HepG2 (cell line): ENCODE results near the gene S100A10. TPM values are rescaled to one million over a fixed set of nuclear protein-coding genes. Genes with fewer than 3 reads are reported as not detected.

Source experiments
- ATAC-seq: fragments of 200-7000 bp; cut with Tn5 transposase; 3 replicates; pipeline ENCODE4 v1.9.1; 2020; ENCODE audit warnings: mild to moderate bottlenecking, moderate library complexity
- BruUV-seq: library from RNA; stranded (reverse); fragments of 400-500 nt; replicated peaks from 2 replicates; lab custom pipeline; 2021; lab: Mats Ljungman, UMichigan
- CTCF ChIA-PET: fragments of 300-600 bp; formaldehyde crosslinking; extraction: SDS; loops from one replicate; lab custom pipeline; 2021; ENCODE audit warnings: low total read pairs, inconsistent platforms, low intra/inter-chr PET ratio; lab: Yijun Ruan, JAX
- POLR2A ChIA-PET: fragments of 350-600 bp; sonication (Branson Sonifier 250); formaldehyde crosslinking; loops from one replicate; lab custom pipeline; 2020; ENCODE audit warnings: antibody characterized with exemption, inconsistent platforms; lab: Yijun Ruan, JAX
- DNase-seq: peaks from one replicate; pipeline ENCODE4 v3.0.0-alpha.2; 2015; ENCODE audit warnings: low spot score
- FAIRE-seq: peaks from 3 replicates; lab custom pipeline; 2011; peaks lifted over from hg19 to GRCh38; lab: Jason Lieb, UNC
- H2AFZ ChIP-seq: one replicate; pipeline ENCODE4 v1.6.1; 2011; ENCODE audit warnings: low read length, inconsistent platforms
- H3K27ac ChIP-seq: fragments of 300-600 bp; 3 replicates; pipeline ENCODE4 v1.8.0; 2011; ENCODE audit warnings: mixed run types, mild to moderate bottlenecking, mixed read lengths, low read length, inconsistent platforms; ENCODE audit not compliant: insufficient read depth; ENCODE audit errors: extremely low read length
- H3K27me3 ChIP-seq, 2 experiments: fragments of 200-600 bp in 1 of 2; 2 replicates in 1 of 2; 3 replicates in 1 of 2; pipeline versions ENCODE4 v1.6.0 to v1.8.0; 2011; ENCODE audit warnings: low read length in 2 of 2, mild to moderate bottlenecking in 2 of 2, moderate library complexity in 2 of 2, inconsistent platforms in 1 of 2; ENCODE audit not compliant: insufficient read depth in 2 of 2, control insufficient read depth in 1 of 2
- H3K36me3 ChIP-seq, 2 experiments: fragments of 200-600 bp in 1 of 2; replicated peaks in 1 of 2; 2 replicates in 1 of 2; 3 replicates in 1 of 2; pipeline versions ENCODE4 v1.5.1 to v1.8.0; 2011; ENCODE audit warnings: low read length in 2 of 2, inconsistent platforms in 1 of 2; ENCODE audit not compliant: insufficient read depth in 2 of 2, control insufficient read depth in 1 of 2
- H3K4me1 ChIP-seq: 2 replicates; pipeline ENCODE4 v1.5.1; 2012; ENCODE audit warnings: low read length, inconsistent platforms; ENCODE audit not compliant: insufficient read depth
- H3K4me2 ChIP-seq: 2 replicates; pipeline ENCODE4 v1.6.0; 2011; ENCODE audit warnings: low read depth, low read length, inconsistent platforms
- H3K4me3 ChIP-seq, 3 experiments: fragments of 200-600 bp in 1 of 3; sonication (generic), shearing (Covaris generic) in 1 of 3; replicated peaks in 1 of 3; 2 replicates each; pipeline ENCODE4 v1.5.1; 2011 to 2016; ENCODE audit warnings: low read length in 3 of 3, inconsistent platforms in 2 of 3, low read depth in 2 of 3, mild to moderate bottlenecking in 2 of 3, control low read depth in 1 of 3, mixed read lengths in 1 of 3; ENCODE audit not compliant: insufficient read depth in 1 of 3
- H3K79me2 ChIP-seq: one replicate; pipeline ENCODE4 v1.6.1; 2011; ENCODE audit warnings: low read length, inconsistent platforms; ENCODE audit not compliant: insufficient read depth
- H3K9ac ChIP-seq: 2 replicates; pipeline ENCODE4 v1.6.0; 2011; ENCODE audit warnings: mild to moderate bottlenecking, low read depth, low read length, inconsistent platforms; ENCODE audit not compliant: insufficient read depth
- H3K9me3 ChIP-seq: 2 replicates; pipeline ENCODE4 v1.5.1; 2012; ENCODE audit warnings: mild to moderate bottlenecking, low read length
- H4K20me1 ChIP-seq: 2 replicates; pipeline ENCODE4 v1.6.0; 2011; ENCODE audit warnings: inconsistent platforms, mild to moderate bottlenecking, low read length, moderate library complexity; ENCODE audit not compliant: insufficient read depth
- AGO2 ChIP-seq: fragments of 200-400 bp; formaldehyde crosslinking; optimal IDR thresholded peaks from 2 replicates; pipeline ENCODE3; 2017; ENCODE audit warnings: mild to moderate bottlenecking, low read depth, low read length, moderate library complexity
- ERF ChIP-seq: IDR thresholded peaks from 2 replicates; pipeline ENCODE4 v1.6.1; 2018; ENCODE audit warnings: missing biosample characterization, missing genetic modification reagents
- FOXK1 ChIP-seq: sonication (generic); formaldehyde crosslinking; IDR thresholded peaks from 2 replicates; pipeline ENCODE4 v1.4.0; 2020; ENCODE audit warnings: low read depth, missing genetic modification reagents, borderline replicate concordance
- KLF6 ChIP-seq: IDR thresholded peaks from 2 replicates; pipeline ENCODE4 v1.8.0; 2016; ENCODE audit warnings: missing biosample characterization, missing genetic modification reagents
- POLR2A ChIP-seq, 2 experiments: IDR thresholded peaks; 2 replicates each; pipeline ENCODE4 v1.6.1; 2011; ENCODE audit warnings: low read depth in 2 of 2, low read length in 2 of 2, mild to moderate bottlenecking in 1 of 2, moderate library complexity in 1 of 2; ENCODE audit not compliant: insufficient read depth in 1 of 2
- ZNF543 ChIP-seq: sonication (generic); formaldehyde crosslinking; IDR thresholded peaks from 2 replicates; pipeline ENCODE4 v1.4.0; 2020; ENCODE audit warnings: mild to moderate bottlenecking, missing genetic modification reagents
- WGBS: methylation state at CpG from one replicate; pipeline ENCODE4 v1.1.6; 2017; ENCODE audit warnings: low lambda C conversion rate; 5-methylcytosine and 5-hydroxymethylcytosine counted together
- in situ Hi-C: cut with HindIII; loops from 2 replicates; pipeline ENCODE4 v1.10.0; 2017; ENCODE audit warnings: low pct_unique_long_range_greater_than_20kb; ENCODE audit not compliant: extremely low pct_ligation_motif_present
- intact Hi-C: fragments of 100-400 bp; cut with micrococcal nuclease; formaldehyde crosslinking; loops from one replicate; pipeline ENCODE4 v1.10.0; 2022; ENCODE audit not compliant: unreplicated experiment
- polyA plus RNA-seq, 8 experiments: library from polyadenylated mRNA; depleted of rRNA in 3 of 8; stranded (reverse) in 7 of 8; unstranded in 1 of 8; fragments of >200 nt; fragmentation: Illumina TruSeq in 4 of 8; extraction: Trizol in 4 of 8; gene quantifications; 2 replicates each; pipeline versions ENCODE4 v1.2.1 to v1.2.3, GENCODE V29; 2011 to 2016; ENCODE audit warnings: low read depth in 4 of 8, missing spikeins in 1 of 8, mixed read lengths in 1 of 8; ENCODE audit not compliant: insufficient read depth in 1 of 8
- total RNA-seq, 5 experiments: library from RNA; depleted of rRNA; stranded (reverse); fragments of >200 nt; fragmentation: Illumina TruSeq; extraction: Trizol; gene quantifications; 2 replicates each; pipeline ENCODE4 v1.2.3, GENCODE V29; 2016; ENCODE audit warnings: low read depth in 1 of 5
- TF ChIP-seq, protein P1 (sequence below): sonication (generic); formaldehyde crosslinking; IDR thresholded peaks from 2 replicates; pipeline ENCODE4 v1.5.0; 2020; ENCODE audit warnings: missing genetic modification reagents, mild to moderate bottlenecking, borderline replicate concordance
- TF ChIP-seq, protein P2 (sequence below): sonication (generic); formaldehyde crosslinking; IDR thresholded peaks from 2 replicates; pipeline ENCODE4 v1.4.0; 2020; ENCODE audit warnings: missing genetic modification reagents, low read depth, mild to moderate bottlenecking, borderline replicate concordance

S100A10 gene
- total and polyA plus RNA-seq, 2 of the 13 experiments (the other 11 are each of a cell fraction or from before 2014, with no cell fraction given): 16.8 to 28.7 TPM

DNA sequence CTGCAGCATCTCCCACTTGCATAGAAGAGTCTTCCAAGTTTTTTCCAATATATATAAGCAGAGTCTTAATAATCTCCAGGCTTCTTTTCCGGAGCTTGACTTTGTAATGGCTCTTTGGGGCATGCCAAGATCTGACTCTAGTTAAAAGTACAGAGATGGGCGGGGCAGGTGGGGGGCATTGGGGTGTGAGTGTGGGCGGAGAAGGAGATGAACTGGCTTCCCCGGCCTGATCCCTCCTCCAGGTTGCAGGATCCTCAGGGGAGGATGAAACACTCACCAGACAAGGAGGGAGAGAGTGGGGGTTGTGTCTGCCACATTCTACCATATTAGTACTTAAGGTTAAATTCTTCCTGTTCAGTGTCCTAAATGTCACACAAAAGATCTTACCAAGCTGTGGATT, 23.0 kb downstream of the S100A10 start (continued):
- TF ChIP-seq ZNF543: no peak
- no peak for TF ChIP-seq FOXK1
- no peak for TF ChIP-seq ERF (CRISPR knock-in tag)

DNA sequence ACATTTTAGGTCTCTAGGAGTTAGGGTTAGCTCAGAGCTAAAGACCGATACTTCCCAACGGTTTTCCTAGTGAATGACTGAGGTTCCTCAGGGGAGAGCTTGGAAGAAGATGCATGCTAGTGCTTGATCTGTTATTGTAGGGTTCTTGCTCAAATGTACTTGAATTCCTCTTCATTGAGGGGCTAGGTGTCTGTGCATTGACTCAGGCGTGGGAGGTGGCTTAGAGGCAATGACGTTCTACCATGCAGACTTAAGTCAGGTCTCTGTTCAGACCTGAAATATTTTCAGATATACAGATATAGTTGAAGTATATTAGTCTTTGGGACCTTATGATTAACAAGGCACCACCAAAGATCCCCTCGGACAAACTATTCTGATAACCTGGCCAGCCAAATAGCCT, 23.5 kb downstream of the S100A10 start:
- ATAC-seq: no peak
- Histone ChIP-seq H3K79me2 (no peaks in the 10 kb centered on the region), H3K27ac (no peak overlapping the region), H4K20me1 (no peaks in the 10 kb centered on the region), H3K9me3 (no peaks in the 10 kb centered on the region), H3K9ac (no peak overlapping the region), H2AFZ (no peak overlapping the region), H3K4me1 (peaks cover 40% of the 10 kb centered on the region), H3K27me3 (no peaks in the 10 kb centered on the region), H3K4me2 (no peak overlapping the region), H3K4me3 (no peak overlapping the region), H3K36me3 (no peaks in the 10 kb centered on the region)
- WGBS: 85% methylated on average over 5 of the region's 5 CpGs
- DNase-seq: no peak
- no peak for FAIRE-seq
- ChIA-PET POLR2A (no interaction called here), CTCF (interaction anchor here (3.0 kb wide), 2 partner anchors 26 to 31 kb away, joined by 48 to 59 read pairs; partner anchors contain the start of gene S100A10)
- no peak for TF ChIP-seq KLF6 (CRISPR knock-in tag)
- TF ChIP-seq POLR2A (IDR thresholded peaks at IDR 0.05; ENCODE audit: insufficient read depth in 1 of 2, low read depth in 2 of 2, low read length in 2 of 2): no peak
- TF ChIP-seq, protein P1, sequence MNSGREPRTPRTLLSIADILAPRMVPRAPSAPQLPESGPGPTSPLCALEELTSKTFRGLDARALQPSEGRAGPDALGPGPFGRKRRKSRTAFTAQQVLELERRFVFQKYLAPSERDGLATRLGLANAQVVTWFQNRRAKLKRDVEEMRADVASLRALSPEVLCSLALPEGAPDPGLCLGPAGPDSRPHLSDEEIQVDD: no peak
- TF ChIP-seq, protein P2, sequence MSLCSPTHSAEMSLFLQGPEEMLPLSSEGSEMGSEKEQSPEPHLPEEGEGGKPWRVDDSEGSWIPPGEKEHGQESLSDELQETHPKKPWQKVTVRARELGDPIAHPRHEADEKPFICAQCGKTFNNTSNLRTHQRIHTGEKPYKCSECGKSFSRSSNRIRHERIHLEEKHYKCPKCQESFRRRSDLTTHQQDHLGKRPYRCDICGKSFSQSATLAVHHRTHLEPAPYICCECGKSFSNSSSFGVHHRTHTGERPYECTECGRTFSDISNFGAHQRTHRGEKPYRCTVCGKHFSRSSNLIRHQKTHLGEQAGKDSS (CRISPR knock-in tag): no peak
- TF ChIP-seq AGO2: no peak
- intact Hi-C loops (no loop called here), in situ Hi-C loops (no loop called here)
- BruUV-seq: no TSS peak
